ENCODE results near the gene LDLRAD1. TPM values are rescaled to one million over a fixed set of nuclear protein-coding genes. Genes with fewer than 3 reads are reported as not detected.

LDLRAD1 gene
- total and polyA plus RNA-seq, 2 of the 13 experiments (the other 11 are each of a cell fraction or from before 2014, with no cell fraction given), result 2.5 to 14.0 TPM

DNA sequence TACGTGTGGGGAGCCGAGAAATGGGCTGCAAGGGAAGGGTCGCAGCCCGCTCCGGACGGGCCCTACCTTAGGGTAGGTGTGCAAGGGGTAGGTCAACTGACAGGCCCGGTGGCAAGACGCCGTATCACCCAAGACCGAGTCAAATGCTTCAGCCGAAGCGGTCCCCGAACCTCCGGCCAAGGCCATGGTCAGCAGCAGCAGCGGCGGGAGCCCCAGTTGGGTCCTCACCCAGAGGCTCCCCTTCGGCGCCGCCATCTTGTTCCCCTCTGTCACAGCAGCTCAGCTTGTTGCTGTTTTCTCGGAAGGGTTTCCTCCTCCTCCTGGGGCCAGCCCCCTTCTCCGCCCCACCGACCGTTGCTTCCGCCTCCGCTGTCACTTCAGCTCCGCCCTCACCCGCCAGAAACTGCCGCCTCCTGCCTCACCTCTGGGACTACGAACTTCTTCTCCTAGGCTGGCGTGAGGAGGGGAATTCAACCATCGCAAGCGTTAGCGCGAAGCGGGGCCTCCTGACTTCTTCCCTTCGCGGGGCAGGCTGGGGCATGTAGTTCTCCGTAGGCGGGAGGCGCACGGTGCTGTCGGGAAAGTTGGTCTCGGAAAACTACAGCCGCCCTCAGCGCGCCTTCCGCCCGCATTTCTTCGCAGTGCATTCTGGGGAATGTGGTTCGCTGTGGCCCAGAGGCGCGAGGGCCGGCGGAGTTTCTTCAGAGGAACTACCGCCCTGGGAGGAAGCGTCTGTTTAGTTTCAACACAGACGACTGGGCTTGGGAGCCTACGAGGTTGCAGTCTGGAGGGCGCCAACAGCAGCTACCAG is 35.2 kb upstream of the LDLRAD1 start, which contains the start of the genes TCEANC2 and TMEM59 (continued):
- TF ChIP-seq NR2F2 (IDR thresholded peaks at IDR 0.05; ENCODE audit: borderline replicate concordance, low read depth) (no peak), WIZ (CRISPR knock-in tag; IDR thresholded peaks at IDR 0.05) (no peak), HMG20B (CRISPR knock-in tag; conservative IDR thresholded peaks at IDR 0.05) (no peak), FOXK2 (IDR thresholded peaks at IDR 0.05) (peak; percentile 97), EP300 (IDR thresholded peaks at IDR 0.05; ENCODE audit: low read depth in 2 of 2, low read length in 2 of 2) (no peak), EP300 (CRISPR knock-in tag; IDR thresholded peaks at IDR 0.05; ENCODE audit: borderline replicate concordance) (no peak), KDM3A (CRISPR knock-in tag; IDR thresholded peaks at IDR 0.05; ENCODE audit: low read depth) (0 out of 2 replicates have a peak, but pooled peaks have one; percentile 74), ZNF788 (CRISPR knock-in tag; IDR thresholded peaks at IDR 0.05; ENCODE audit: borderline replicate concordance) (peak; percentile 90), FOXA3 (CRISPR knock-in tag; IDR thresholded peaks at IDR 0.05) (0 out of 2 replicates have a peak, but pooled peaks have one; percentile 8), SP2 (CRISPR knock-in tag; IDR thresholded peaks at IDR 0.05) (no peak; the same call in none of the 2 replicates), TOE1 (CRISPR knock-in tag; IDR thresholded peaks at IDR 0.05) (no peak), GABPA (IDR thresholded peaks at IDR 0.05; ENCODE audit: low read depth, low read length) (peak; percentile 80), GABPA (CRISPR knock-in tag; IDR thresholded peaks at IDR 0.05; ENCODE audit: low read depth) (peak; percentile 97), ZKSCAN5 (CRISPR knock-in tag; IDR thresholded peaks at IDR 0.05) (peak; percentile 63; the same call in 1 of the 2 replicates), IRF2 (CRISPR knock-in tag; IDR thresholded peaks at IDR 0.05) (peak; percentile 70; the same call in 1 of the 2 replicates), FOXK1 (CRISPR knock-in tag; IDR thresholded peaks at IDR 0.05; ENCODE audit: borderline replicate concordance, low read depth) (peak; percentile 87), HNRNPLL (IDR thresholded peaks at IDR 0.05; ENCODE audit: low read depth, low read length, poor library complexity, severe bottlenecking) (peak; percentile 100), ZNF329 (CRISPR knock-in tag; IDR thresholded peaks at IDR 0.05; ENCODE audit: low read depth) (no peak)
- TF ChIP-seq, protein P1, sequence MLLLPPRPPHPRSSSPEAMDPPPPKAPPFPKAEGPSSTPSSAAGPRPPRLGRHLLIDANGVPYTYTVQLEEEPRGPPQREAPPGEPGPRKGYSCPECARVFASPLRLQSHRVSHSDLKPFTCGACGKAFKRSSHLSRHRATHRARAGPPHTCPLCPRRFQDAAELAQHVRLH (CRISPR knock-in tag; IDR thresholded peaks at IDR 0.05; ENCODE audit: borderline replicate concordance, low read depth), result peak; percentile 81; the same call in 1 of the 2 replicates
- TF ChIP-seq, protein P2, sequence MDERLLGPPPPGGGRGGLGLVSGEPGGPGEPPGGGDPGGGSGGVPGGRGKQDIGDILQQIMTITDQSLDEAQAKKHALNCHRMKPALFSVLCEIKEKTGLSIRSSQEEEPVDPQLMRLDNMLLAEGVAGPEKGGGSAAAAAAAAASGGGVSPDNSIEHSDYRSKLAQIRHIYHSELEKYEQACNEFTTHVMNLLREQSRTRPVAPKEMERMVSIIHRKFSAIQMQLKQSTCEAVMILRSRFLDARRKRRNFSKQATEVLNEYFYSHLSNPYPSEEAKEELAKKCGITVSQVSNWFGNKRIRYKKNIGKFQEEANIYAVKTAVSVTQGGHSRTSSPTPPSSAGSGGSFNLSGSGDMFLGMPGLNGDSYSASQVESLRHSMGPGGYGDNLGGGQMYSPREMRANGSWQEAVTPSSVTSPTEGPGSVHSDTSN (CRISPR knock-in tag; IDR thresholded peaks at IDR 0.05), result no peak
- TF ChIP-seq, protein P3, sequence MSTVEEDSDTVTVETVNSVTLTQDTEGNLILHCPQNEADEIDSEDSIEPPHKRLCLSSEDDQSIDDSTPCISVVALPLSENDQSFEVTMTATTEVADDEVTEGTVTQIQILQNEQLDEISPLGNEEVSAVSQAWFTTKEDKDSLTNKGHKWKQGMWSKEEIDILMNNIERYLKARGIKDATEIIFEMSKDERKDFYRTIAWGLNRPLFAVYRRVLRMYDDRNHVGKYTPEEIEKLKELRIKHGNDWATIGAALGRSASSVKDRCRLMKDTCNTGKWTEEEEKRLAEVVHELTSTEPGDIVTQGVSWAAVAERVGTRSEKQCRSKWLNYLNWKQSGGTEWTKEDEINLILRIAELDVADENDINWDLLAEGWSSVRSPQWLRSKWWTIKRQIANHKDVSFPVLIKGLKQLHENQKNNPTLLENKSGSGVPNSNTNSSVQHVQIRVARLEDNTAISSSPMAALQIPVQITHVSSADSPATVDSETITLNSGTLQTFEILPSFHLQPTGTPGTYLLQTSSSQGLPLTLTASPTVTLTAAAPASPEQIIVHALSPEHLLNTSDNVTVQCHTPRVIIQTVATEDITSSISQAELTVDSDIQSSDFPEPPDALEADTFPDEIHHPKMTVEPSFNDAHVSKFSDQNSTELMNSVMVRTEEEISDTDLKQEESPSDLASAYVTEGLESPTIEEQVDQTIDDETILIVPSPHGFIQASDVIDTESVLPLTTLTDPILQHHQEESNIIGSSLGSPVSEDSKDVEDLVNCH (CRISPR knock-in tag; IDR thresholded peaks at IDR 0.05), result no peak
- TF ChIP-seq, protein P4, sequence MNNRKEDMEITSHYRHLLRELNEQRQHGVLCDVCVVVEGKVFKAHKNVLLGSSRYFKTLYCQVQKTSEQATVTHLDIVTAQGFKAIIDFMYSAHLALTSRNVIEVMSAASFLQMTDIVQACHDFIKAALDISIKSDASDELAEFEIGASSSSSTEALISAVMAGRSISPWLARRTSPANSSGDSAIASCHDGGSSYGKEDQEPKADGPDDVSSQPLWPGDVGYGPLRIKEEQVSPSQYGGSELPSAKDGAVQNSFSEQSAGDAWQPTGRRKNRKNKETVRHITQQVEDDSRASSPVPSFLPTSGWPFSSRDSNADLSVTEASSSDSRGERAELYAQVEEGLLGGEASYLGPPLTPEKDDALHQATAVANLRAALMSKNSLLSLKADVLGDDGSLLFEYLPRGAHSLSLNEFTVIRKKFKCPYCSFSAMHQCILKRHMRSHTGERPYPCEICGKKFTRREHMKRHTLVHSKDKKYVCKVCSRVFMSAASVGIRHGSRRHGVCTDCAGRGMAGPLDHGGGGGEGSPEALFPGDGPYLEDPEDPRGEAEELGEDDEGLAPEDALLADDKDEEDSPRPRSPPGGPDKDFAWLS (CRISPR knock-in tag; IDR thresholded peaks at IDR 0.05; ENCODE audit: borderline replicate concordance), result no peak
- TF ChIP-seq, protein P5, sequence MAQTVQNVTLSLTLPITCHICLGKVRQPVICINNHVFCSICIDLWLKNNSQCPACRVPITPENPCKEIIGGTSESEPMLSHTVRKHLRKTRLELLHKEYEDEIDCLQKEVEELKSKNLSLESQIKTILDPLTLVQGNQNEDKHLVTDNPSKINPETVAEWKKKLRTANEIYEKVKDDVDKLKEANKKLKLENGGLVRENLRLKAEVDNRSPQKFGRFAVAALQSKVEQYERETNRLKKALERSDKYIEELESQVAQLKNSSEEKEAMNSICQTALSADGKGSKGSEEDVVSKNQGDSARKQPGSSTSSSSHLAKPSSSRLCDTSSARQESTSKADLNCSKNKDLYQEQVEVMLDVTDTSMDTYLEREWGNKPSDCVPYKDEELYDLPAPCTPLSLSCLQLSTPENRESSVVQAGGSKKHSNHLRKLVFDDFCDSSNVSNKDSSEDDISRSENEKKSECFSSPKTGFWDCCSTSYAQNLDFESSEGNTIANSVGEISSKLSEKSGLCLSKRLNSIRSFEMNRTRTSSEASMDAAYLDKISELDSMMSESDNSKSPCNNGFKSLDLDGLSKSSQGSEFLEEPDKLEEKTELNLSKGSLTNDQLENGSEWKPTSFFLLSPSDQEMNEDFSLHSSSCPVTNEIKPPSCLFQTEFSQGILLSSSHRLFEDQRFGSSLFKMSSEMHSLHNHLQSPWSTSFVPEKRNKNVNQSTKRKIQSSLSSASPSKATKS (CRISPR knock-in tag; IDR thresholded peaks at IDR 0.05), result no peak

Measured in HepG2 (cell line).